GM12801 (cell line): ENCODE results near the gene PTPRD.

Experiments used
- CTCF ChIP-seq: IDR thresholded peaks from one replicate; pipeline ENCODE4 v1.5.1; 2011; ENCODE audit warnings: control low read depth; ENCODE audit not compliant: insufficient read length; ENCODE audit errors: extremely low read depth

PTPRD gene

GRCh38 chr9:10354591-10354990 is 258.2 kb downstream of the PTPRD start:
- TF ChIP-seq CTCF: no peak

DNA sequence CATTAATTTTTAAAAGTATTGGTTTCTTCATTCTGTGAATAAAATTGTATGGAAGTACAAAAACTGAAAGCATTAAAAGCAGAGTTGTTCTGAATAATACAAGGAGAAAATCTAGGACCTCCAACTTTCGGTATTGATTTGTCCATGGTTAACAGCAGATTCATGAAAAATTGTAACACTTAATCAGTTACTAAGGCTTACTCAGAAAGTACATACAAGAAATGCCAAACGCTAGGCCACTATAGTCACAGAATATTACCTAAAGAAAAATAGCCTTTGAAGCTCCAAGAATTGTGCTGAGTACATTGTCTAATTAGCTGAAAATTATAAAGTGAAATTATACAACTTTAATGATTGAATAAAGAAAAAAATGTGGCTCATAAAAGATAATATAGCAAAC is 271.7 kb downstream of the PTPRD start:
- TF ChIP-seq CTCF: no peak

DNA sequence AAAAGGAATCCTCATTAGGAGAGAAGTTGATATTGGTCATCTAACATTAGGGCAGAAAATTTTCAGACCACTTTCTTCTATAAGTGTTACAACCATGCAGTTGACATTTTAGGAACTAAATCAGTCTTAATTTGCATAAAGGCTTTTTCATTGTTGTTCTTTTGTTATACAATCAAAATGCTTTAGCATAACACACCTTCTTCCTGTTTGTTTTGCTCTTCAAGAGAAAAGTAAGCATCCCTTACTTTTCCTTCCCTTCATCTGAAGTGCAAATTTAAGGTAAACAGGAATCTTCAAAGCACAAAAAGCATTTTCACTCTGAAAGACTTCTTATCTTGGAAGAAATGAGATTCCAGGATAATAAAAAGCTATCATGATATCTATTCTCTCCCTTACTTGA is 273.6 kb downstream of the PTPRD start:
- no peak for TF ChIP-seq CTCF

GRCh38 chr9:10331157-10331556 is 281.6 kb downstream of the PTPRD start:
- no peak for TF ChIP-seq CTCF

DNA sequence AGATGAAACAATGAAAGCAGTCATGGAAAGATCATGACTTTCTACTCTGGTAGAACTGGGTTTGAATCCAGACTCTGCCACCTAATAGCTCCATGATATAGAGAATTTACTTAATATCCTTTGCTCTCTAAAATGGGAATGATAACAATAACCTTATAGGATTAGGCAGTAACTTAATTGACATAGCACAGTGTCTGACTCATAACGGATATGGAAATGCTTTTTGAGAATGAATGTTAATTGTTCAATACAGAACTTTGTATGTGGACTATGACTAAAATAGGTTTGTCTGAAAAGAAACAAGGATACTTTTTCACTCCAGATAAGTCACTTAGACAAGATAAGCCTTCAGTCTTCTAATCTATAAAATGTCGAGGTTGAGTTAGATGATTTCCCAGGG is 330.7 kb downstream of the PTPRD start:
- TF ChIP-seq CTCF: no peak

- TF ChIP-seq CTCF: no peak
Measured at GRCh38 chr9:10274988-10275387, 337.8 kb downstream of the PTPRD start.

DNA sequence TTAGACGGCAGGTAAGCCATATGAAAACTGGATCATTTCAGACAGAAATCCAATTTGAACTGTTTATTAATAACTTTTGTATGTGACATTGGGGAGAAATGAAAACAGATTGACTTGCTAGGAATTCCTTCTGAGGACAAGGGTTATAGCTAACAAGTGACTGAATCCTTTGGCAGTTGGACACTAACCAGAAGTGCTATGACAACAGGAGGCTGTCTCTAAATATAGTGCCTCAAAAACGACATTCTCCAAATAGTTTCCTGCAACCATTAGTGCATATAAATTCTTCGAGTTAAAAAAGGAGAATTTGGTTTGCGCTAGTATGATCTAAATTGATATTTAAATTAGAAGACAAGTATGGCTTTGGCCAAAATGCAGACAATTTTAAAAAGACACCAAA is 338.6 kb downstream of the PTPRD start:
- no peak for TF ChIP-seq CTCF

- no peak for TF ChIP-seq CTCF
Measured at GRCh38 chr9:10272830-10273229, 340.0 kb downstream of the PTPRD start.
